ENCODE results near the gene POU2F3.

Gene POU2F3

DNA sequence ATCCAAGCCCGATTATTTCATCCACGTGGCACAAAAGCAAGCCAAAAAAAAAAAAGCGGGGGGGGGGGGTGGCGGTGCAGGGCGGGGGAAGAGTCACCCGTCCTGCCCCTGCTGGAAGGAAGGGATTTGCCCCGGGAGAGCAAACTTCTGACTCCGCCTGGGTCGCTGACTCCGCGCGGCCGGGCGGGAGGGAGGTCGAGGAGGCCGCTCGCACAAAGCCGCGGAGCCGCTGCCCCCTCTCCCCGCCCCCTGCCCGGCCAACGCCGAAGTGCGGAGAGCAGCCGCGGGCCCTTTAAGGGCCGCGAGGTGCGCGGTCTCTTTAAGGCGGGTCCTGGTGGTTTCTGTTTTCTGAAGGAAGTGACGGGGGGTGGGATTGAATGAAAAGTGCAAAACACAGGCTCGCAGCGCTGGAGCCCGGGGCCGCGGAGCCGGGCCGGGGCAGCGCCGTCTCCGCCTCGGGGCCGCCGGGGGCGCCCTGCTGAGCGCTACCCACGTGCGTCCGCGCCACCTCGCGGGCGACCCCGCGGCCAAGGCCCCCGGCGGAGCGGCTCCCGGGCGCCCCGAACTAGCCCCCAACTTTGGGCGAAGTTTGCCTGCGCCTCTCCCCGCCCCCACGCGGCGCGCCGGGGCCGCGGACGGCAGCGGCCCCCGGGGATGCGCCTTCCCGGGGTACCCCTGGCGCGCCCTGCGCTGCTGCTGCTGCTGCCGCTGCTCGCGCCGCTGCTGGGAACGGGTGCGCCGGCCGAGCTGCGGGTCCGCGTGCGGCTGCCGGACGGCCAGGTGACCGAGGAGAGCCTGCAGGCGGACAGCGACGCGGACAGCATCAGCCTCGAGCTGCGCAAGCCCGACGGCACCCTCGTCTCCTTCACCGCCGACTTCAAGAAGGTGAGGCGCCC, 29.1 kb upstream of the POU2F3 start, which contains the start of gene OAF:
Gene OAF (plus strand): TSS at position 407 of the 896 bp plus-strand sequence. CDS start 248 bp downstream, at position 655.
- no peak for DNase-seq

DNA sequence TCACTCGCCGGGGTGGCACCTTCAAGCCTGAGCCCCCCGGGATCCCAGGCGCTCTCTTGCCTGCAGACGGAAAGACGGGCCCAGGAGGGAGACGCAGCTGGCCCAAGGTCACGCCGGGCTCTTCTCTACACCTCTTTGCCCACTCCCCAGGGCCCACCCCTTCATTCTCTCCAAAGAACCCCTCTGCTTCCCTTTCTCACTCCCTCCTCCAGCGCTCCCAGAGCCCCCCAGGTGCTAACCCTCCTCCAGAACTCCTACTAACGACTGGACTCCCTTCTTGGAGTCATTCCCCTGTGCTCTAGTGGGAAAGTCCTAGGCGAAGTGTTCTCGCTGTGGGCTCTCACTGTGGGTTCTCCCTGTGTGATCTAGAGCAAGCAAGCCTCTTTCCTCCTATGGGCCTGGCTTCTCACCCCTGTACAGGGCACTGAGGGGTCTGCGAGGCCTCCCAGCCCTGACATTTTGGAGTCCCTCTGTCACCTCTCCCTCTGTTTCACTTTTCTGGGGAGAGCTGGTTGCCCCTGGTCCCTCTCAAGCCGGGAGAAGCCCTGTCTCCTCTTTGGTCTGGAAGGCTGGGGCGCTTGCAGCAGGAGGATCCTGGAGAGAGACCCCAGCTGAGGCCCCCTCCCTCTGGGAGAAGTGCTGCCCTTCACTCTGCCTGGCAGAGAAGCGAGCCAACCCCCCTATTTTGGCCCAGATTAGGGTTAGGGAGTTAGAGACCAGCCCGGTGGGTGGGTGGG, 28.2 kb upstream of the POU2F3 start:
- DNase-seq, result no peak

DNA sequence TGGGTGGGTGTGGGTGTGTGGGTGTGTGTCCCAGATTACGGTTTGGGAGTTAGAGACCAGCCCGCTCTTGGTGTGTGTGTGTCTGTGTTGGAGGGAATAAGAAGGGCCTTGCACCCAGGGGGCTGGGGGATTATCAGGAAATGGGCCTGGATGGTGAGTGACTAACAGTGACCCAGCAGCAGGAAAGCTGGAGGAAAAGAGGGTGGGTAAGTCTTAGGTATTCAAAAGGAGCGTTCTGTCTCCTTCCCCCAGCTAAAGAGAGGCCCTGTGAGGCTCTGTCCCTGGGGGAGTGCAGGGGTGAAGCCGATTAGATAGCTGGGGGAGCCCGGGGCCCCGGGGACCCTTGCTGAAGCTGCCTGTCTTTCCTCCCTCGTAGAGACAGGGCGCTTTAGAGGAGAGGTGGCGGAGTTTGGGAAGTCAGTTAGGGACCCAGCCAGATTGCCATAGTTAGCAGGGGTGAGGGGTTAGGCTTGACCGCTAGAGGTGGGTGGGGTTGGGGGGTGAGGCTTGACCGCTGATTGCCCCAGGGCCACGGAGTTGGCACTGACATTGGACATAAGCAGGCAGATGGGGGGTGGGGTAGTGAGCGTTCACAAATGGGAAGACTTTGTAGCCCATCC, 27.6 kb upstream of the POU2F3 start:
- DNase-seq, result no peak

DNA sequence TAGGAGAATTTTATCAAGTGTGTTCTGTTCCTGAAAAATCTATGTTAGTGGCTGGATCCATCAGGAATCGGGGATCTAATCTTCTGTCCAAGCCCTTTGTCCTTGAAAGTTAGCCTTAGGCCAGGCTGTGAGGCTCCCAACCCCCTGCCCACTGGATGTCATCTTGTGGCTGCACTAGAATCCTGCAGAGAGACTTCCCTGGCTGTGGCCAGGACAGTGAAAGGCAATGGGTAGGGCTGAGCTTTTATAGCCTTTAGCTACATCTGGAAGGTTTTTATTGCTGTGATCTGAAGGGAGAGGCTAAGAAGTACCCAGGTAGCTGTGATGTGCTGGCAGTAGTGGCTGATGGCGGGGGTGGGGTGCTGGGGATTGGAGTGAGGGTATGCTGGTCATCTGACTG, 27.0 kb upstream of the POU2F3 start:
- no peak for DNase-seq

DNA sequence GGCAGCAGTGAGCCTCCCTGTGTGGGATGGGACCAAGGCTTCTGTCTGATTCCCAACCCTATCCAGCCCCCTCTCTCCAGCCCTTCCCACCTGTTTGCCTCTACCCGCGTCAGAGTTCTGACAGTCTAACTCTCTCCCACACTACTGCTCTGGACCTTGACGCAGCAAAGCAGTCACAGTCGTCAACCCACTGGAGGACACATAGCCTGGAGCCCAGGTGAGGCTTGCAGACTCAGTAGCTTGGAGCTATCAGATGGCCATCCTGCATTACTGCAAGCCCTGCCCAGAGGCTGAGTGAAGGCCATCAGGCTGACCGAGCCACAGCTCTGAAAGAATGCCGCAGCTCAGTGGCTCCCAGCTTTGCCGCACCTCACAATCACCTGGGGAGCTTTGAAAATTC, 25.4 kb upstream of the POU2F3 start:
- no peak for DNase-seq

DNA sequence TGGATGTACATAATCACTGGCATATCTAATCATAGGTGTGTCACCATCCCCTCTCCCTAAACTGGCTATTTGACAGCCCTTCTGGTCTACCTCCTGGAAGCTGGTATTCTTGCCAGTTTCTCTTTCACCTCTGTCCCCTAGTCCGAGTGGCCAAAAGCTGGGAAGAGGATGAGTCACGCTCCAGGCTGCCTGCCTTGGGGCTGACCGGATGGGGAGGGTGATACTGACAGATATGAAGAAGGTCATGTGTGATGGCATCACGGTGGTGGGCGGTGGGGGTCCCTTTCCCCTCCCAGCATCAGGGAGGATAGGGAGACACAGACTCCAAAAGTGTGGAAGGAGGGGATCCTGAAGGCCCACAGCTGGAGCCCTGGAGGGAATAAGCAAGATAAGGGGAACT, 24.3 kb upstream of the POU2F3 start:
- no peak for DNase-seq

DNA sequence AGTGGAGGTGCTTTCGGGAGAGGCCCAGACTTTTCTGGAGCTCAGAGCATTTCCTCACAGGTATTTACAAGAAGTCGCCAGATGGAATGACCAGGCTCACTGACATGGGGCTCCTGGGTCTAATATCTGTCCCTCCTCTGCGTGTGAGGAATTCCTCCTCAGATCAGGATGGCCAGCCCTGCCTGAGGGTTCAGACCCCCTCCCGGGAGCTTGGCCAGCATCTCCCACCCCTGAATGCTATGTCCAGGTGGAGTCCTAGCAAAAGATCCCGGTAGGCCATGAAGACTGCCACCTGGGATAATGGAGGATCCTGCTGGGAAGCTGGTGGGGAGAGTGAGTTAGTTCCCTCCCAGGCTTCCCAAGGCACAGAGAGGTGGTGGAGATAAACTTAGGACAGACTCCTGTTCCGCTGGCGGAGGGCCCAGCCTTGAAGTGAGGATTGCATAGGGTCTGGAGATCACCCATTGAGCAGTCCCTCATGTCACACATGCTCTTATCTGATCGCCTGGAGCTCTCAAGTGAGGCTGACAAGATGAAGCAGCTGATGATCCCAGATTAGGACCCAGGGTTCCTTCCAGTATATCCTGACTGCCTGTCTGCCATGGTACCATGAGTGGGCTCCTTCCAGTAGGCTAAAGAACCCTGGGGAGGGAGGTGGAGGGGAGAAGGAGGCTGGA, 23.4 kb upstream of the POU2F3 start:
- DNase-seq, result no peak

DNA sequence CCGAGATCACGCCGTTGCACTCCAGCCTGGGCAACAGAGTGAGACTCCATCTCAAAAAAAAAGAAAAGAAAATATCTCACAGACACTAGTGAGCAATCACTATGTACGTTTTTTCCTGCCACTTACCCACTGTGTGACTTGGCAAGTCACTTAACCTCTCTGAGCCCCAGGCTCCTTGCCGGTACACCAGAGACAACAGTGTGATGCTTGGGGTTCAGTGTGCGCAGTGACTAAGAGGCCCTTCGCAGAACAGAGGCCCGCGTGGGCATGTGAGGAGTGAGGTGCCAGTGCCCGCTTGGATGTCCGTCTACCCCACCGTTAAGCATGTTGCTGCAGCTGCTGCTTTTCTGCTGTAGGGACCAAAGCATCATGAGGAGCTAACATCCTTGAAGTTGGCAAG, 22.4 kb upstream of the POU2F3 start:
- no peak for DNase-seq

DNA sequence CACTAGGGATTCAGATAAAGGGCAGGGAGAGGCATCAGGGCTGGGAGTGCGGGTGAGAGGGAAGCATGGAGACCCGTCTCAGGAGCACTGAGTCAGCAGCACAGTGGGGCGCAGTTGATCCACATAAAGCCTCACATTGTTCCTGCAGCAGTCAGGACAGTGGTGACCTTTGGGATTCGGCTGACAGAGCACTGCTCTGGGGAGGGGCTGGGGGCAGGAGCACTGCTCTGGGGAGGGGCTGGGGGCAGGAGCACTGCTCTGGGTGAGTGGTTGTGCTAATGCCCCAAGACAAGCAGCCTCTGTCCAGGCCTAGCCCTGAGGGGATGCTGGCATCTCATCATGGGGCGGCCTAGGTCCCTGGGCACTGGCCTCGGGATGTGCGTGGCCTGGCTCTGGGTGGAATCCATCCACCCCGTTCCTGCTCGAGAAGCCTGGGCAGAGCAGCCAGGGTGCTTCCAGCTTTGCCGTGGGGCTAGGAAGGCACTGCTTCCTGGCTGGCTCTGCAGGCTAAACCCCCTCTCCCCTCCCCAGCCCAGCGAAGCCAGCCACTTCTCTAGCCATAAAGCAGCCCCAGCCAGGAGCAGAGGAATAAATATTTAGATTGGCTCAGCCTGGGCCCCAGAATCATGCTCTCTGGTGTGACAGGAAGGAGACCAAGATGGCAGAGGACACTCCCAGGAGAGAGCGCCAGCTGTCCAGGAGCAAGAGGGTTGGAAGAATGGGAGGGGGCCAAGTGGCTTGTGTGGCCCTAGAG, 21.8 kb upstream of the POU2F3 start:
- DNase-seq, result no peak

DNA sequence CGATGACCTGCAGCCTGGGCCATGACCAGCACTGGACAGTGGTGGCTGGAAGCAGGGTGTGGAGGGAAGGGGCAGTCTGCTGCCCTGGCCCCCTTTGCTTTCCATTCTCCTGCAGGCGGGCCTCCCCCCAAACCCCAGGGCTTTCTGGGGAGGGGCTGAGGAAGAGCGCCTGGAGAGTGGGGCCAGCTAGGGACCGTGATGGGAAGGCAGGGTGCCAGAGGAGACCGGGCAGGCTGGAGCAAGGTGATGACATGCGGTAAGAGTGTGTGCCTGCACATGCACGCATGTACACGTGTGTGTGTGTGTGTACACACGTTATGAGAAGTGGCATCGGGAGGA, 21.3 kb upstream of the POU2F3 start:
- DNase-seq, result no peak

DNA sequence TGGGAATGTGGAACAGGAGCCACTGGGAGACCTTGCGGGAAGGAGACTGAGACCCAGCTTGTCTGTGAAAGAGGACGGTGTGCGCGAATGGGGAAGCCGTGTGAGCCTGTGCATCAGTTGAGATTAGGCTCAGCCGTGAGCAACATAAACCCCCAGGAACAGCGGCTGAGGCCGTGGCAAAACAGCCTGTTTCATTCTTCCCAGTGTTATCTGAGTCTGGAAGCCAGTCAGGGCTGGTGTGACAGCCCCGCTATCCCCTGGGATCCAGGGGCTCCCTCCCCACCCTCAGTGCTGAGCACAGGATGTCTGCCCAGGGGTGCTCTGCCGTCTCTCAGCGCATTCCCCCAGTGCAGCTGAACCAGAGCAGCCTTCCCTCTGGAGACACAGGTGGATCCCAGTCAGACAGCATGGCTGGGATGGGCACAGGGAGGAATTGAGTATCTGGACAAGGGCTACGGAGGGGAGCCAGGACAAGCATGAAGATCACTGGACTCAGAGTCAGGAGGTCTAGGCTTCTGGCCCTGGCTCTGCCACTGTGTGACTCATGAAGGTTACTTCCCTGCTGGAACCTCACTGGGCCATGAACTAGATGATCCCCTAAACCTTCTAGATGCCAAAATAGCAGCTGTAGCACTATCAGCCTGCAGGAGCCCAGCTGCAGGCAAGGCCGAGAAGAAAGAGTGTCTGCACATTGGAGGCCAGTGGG, 20.6 kb upstream of the POU2F3 start:
- no peak for DNase-seq

DNA sequence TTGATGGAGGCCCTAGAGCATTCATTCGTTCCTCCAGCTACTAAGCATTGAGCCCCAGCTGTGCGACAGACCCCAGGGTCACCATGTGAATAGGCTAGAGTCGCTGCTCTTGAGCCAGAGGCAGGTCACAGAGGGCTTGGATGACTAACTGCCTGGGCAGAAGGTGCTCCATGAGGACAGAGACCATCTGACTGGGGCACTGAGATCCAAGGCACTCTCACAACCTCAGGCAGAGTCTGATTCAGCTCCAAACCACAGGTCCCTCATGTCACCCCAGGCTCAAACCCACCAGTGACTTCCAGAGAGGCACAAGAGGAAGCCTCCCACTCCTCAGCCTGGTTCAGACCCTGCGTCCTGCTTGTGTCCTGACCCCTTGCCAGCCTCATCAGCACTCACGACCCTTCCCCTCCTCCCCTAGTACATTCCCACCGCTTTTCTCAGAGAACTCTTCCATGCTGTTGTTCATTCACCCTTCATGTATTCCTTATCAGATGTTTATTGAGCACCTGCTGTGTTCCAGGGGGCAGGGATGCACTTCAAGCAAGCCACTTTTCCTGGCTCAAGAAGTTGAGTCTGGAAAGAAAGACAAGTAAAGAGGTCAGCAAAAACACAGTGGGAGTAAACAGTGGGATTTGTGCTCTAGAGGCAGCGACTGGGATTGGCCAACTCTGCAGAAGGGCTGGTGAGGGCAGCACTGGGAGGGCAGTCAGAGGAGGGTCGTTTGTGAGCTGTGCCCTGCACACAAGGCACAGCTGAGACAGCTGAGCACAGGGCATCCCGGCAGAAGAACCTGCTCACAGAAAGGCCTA, 19.8 kb upstream of the POU2F3 start:
- no peak for DNase-seq

DNA sequence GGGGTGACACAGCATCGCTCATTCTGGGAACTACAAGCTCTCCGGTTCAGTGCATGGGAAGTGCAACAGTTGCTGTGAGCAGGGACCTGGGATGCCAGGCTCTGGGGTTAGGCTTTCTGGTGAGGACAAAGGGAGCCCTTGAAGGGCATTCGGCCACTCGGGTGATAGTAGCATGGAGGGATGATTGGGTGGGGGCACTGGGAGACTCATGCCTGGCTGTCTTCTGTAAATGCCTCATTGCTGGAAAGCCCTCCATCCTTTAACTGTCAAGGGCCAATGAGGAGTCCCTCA, 19.2 kb upstream of the POU2F3 start:
- DNase-seq, result no peak

DNA sequence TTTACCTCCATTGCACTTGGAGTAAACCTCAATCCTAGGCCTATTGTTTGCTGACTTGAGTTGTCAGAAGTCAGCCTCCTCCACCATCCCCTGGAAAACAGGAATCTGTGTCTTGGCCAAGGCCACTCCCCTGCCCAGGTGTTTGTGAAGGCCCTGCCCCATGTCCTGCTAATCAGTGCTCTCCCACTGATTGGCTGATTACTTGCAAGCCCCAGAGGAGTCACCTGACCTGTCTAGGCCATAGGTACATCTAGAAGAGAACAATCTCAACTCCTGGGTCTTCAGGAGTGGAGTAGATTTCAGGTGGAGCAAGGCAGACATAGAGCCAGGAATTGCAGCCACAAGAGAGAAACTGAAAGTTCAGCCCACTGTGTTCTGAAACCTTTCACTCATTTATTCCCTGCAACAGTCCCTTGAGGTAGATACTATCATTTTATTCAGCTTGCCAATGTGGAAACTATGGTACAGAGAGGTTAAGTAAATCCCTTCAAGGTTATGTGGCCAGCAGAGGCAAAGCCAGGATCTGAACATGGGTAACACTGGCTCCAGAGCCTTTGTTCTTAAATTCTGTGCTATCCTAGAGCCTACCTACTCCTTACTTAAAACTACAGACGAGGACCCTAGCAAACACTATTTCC, 18.7 kb upstream of the POU2F3 start:
- no peak for DNase-seq

DNA sequence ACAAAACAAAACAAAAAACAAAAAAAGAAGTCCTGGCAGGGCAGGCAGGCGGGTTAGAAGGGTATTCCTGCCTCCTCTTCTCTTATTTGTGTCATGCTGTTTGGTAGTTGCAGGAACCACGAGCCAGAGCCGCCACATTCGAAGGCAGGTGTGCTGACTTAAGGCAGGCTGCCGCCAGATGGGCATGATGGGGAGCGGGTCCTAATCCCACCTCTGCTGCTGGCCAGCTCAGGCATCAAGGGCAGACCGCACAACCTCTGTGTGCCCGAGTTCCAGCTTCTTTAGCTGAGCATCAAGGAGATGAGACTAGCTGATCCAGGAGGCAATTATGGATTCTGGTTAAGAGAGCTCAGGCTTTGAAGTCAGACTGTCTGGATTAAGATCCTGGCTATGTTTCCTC, 17.0 kb upstream of the POU2F3 start:
- DNase-seq, result no peak

DNA sequence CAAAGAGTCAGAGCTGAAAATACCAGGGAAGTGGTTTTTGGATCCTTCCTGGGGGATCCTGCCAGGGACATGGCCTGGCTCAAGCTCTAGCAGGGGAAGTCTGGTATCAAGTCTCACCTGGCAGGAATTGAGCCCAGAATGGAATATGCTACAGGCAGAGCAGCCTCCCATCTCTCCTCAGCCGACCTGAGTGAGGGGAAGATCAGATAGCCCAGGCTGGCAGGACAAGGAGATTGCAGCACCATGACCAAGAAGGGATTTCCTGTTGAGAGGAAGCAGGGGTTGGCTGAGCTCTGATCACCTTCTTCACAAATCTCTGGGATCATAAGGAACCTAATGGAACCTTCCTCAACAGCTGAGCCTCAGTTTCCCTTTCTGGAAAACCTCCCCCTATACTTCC, 16.1 kb upstream of the POU2F3 start:
- no peak for DNase-seq

DNA sequence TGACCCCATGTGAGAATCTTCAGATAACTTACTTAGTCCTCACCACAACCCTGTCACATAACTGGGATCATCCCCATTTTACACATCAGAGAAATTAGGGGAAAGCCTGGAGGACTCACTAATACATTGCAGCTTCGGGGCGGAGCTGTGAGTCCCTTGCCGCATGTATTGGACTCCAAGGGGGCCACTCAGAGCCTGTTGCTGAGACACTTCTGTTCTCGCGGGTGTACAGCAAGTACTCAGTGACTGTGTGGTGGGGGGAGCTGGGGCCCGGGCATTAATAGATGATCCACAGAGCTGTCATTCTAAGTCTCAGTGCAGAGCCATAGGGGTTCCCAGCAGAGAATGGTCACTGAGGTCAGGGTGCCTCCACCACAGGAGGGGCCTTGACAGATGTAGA, 15.6 kb upstream of the POU2F3 start:
- DNase-seq, result no peak

DNA sequence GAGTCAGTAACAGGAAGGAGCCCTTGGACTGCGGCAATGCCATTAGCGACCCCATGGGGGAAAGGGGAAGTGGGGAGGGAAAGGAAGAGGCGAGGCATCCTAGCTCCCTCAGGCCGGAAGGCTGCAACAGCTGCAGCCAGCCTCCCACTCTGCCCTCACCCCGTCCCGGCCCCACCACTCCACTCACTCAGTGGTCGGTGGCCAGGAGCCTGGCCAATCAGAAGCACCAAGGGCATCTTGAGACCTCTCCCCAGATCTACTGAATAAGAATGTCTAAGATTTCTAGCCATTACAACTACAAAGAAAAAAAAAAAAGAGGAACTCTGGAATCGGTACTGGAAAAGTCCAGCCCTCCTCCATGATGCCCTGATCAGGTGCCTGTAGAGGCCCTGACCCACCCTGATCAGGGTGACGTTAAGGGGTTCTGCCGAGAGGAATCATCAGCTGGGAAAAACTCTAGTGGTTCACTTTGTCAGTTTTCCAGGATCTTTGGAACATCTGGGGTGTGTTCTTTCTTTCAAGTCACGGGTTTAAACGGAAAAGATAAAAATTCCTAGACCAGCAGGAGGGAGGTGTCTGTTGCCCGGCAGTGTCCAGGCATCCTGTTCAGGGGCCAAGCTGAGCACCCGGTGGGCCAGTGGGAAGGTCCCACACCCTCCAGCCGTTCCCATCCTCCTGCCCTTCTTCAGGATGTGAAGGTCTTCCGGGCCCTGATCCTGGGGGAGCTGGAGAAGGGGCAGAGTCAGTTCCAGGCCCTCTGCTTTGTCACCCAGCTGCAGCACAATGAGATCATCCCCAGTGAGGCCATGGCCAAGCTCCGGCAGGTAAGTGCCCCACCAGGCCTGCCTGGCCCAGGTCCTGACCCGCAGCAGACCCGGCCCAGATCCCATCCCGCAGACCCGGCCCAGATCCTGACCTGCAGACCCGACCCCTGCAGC, 14.7 kb upstream of the POU2F3 start:
- no peak for DNase-seq

DNA sequence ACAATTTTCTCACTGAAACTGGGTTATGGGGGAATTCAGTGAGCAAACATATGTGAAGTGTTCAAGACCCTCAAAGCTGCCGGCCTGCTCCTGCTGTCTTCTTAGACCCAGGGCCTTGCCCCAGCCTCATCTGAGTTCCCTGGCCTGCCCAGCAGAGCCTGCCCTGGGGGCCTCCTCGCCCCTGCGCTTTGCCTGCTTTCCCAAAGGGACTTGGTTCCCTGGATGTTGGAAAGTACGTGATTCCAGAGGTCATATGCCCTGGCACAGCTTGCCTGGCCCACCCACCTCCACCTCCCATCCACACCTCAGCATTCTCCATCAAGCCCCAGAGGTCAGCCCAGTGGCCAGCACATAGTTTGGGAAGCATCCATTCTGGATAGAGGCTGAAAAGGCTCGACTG, 13.7 kb upstream of the POU2F3 start:
- DNase-seq, result no peak

DNA sequence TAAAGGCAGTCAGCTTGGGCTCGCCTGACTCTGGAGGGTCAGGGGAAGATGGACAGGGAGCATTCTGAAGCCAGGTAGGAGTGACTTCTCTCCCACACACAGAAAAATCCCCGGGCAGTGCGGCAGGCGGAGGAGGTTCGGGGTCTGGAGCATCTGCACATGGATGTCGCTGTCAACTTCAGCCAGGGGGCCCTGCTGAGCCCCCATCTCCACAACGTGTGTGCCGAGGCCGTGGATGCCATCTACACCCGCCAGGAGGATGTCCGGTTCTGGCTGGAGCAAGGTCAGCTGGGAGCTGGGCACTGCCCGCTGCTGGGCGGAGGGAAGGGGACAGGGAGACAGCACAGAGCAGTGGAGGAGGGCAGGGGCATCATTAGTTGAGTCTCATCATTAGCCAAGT, 13.2 kb upstream of the POU2F3 start:
- DNase-seq, result no peak

All from NCI-H1436 treated with DMSO at 0.1 percent for 48 hours (cell line).